HG03460 (cell line): ENCODE measurements around the gene PSRC1.
A peak's percentile ranks its signal among the peaks of the same experiment; 100 is the strongest.
"Not testable (repeated sequence)": the region's sequence is repeated elsewhere in the genome, so short reads cannot be mapped to it uniquely, and the experiment has no call there.

Experiments used
- ATAC-seq: cut with Tn5 transposase; IDR thresholded peaks from one replicate; pipeline ENCODE4 v1.9.1; 2021; ENCODE audit not compliant: unreplicated experiment

PSRC1 gene

GRCh38 chr1:109296782-109297181 is 13.8 kb upstream of the PSRC1 start:
- ATAC-seq, result no peak

- no peak for ATAC-seq
Observed at GRCh38 chr1:109295712-109296415, 12.9 kb upstream of the PSRC1 start.

GRCh38 chr1:109294481-109294880 is 11.5 kb upstream of the PSRC1 start:
- no peak for ATAC-seq

GRCh38 chr1:109293026-109293425 is 10.1 kb upstream of the PSRC1 start:
- ATAC-seq, result no peak

- no peak for ATAC-seq
Observed at GRCh38 chr1:109292364-109292763, 9.4 kb upstream of the PSRC1 start.

- ATAC-seq, result no peak
Observed at GRCh38 chr1:109290998-109291397, 8.1 kb upstream of the PSRC1 start.

- ATAC-seq, result no peak
Observed at GRCh38 chr1:109290137-109290536, 7.2 kb upstream of the PSRC1 start.

GRCh38 chr1:109286762-109287161 is 3.8 kb upstream of the PSRC1 start:
- ATAC-seq, result not testable (repeated sequence)

- ATAC-seq, result no peak
Observed at GRCh38 chr1:109283748-109284600, 1.0 kb upstream of the PSRC1 start.

GRCh38 chr1:109282497-109282951 is 421 bp downstream of the PSRC1 start:
- ATAC-seq, result no peak

- ATAC-seq, result no peak
Observed at GRCh38 chr1:109281680-109282496, 1.1 kb downstream of the PSRC1 start.

GRCh38 chr1:109280862-109281261 is 2.1 kb downstream of the PSRC1 start:
- ATAC-seq, result no peak

GRCh38 chr1:109279615-109280278 is 3.2 kb downstream of the PSRC1 start:
- no peak for ATAC-seq

- ATAC-seq, result peak; percentile 78
Observed at GRCh38 chr1:109277434-109278204, 5.3 kb downstream of the PSRC1 start.

- ATAC-seq, result no peak
Observed at GRCh38 chr1:109275706-109276345, 7.1 kb downstream of the PSRC1 start.

GRCh38 chr1:109274533-109275476 is 8.1 kb downstream of the PSRC1 start:
- no peak for ATAC-seq

GRCh38 chr1:109273570-109274288 is 9.2 kb downstream of the PSRC1 start:
- ATAC-seq, result no peak
